Activated naive CD8-positive, alpha-beta T cell treated with anti-CD3 and anti-CD28 coated beads, Interleukin-2, amount 50 U/mL, for 16 hours (primary cell): ENCODE data around the gene PPP2R1B.

Experiments
- DNase-seq: peaks from one replicate; pipeline ENCODE4 v3.0.0-alpha.2; 2020; ENCODE audit warnings: low read depth, low spot score

PPP2R1B gene

DNA sequence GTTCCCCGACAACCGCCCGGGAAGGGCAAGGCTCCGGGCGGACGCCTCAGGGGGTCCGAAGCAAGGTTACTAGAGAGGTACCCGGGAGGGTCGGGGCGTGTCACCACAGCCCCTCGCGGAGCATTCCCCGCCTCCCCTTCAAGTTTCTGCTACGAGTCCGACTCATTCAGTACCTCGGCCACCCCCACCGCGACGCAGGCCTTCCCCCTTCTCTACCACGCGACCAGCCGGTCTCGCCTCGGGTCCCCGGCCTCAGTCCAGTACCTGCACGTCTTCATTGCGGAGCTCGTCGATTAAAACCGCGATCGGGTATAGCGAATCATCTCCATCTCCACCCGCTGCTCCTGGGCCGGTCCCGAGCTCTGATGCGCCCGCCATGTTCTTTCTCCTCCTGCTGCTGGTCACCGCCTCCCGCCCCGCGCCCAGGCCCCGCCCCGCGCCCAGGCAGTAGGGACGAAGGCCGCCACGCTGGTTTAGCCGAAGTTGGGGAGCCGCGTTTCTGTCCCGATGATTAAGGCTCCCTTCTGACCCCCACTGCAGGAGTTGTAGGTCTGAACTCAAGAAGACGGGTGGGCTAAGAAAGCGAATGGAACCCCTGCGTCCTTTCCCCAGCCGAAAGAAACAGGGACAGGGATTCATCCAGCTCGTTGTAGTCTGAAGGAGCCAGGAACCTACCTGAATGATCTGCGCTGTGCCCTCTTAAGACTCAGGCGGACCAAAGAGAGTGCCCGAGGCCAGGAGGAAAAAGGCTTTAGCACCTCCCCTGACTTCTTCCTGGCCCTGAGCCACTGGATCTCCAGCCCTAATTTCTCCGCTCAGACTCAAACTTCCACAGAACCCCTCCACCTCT is at the start of gene PPP2R1B:
Gene PPP2R1B, minus strand, starts transcription at position 406 of the 850 bp plus-strand sequence. Its CDS starts 28 bp downstream, at position 378.
- DNase-seq = peak; percentile 23

DNA sequence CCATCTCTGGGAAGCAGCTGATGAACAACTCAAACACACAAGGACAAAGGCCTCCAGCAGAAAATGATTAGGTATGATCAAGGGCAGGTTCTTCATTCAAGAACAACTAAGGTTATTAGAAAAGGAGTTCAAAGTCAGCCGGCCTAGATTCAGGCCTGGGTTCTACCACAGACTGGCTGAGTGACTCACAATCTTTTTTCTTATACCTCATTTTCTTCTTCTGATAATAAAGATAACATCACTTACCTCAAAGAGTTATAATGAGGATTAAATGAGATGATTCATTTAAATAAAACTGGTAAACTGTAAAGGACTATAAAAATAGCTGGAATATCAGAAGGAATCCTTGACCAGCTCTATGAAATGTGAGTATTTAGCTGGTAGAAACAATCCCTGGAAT is 49.3 kb upstream of the PPP2R1B start:
- no peak for DNase-seq

DNA sequence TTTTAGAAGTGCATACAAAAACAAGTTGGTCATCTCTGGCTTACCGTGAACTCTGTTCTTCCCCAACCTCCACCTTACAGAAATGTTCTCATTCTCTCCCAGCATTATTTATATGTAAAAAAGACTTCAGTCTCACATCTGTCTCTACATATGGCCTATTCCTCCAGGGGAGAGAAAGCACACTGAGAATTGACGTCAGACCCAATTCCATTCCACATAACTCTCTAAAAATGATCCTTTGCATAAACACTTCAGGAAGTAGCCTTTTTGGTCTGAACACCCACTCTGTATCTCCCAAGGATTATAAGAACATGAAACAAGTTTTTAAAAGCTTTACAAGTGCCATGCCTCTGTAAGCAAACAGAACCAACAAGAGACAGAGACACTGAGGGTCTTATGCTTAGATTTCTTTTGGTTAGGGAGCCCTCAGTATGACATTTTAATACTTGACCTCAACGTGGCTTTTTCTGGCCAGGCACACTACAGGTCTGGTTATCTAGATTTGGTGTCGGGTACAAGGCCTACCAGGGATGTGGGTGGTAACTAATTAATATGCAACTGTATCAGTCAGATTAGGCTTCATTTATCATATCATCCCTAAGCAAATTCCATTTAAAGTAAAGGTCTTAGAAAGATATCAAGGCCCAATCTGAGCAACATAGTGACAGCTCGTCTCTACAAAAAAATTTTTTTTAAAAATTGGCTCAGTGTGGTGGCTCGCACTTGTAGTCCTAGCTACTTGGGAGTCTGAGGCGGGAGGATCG is 48.5 kb upstream of the PPP2R1B start:
- no peak for DNase-seq

GRCh38 chr11:111814106-111814505 is 47.9 kb upstream of the PPP2R1B start:
- DNase-seq = no peak

- no peak for DNase-seq
Observed at GRCh38 chr11:111812211-111812610, 46.0 kb upstream of the PPP2R1B start.

- no peak for DNase-seq
Observed at GRCh38 chr11:111811445-111811844, 45.3 kb upstream of the PPP2R1B start.

- DNase-seq = no peak
Observed at GRCh38 chr11:111808834-111809233, 42.6 kb upstream of the PPP2R1B start.

- DNase-seq = no peak
Observed at GRCh38 chr11:111808063-111808588, 41.9 kb upstream of the PPP2R1B start.

DNA sequence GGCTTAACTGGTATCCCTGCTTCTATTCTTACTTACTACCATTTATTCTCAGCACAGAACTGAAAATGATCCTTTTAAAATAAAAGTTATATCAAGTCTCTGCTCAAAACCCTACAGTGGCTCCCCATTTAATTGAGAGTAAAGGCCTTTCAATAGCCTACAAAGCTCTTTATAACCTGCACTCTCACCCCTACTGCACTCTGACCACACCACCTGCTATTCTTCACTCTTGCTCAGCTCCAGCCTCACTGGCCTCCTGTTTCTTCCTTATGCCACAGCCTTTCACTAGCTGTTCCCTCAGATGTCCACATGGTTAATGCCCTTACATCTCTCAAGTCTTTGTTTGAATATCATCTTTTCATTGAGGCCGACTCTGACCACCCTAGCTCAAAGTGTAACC is 40.9 kb upstream of the PPP2R1B start:
- no peak for DNase-seq

GRCh38 chr11:111801135-111801534 is 34.9 kb upstream of the PPP2R1B start:
- no peak for DNase-seq

DNA sequence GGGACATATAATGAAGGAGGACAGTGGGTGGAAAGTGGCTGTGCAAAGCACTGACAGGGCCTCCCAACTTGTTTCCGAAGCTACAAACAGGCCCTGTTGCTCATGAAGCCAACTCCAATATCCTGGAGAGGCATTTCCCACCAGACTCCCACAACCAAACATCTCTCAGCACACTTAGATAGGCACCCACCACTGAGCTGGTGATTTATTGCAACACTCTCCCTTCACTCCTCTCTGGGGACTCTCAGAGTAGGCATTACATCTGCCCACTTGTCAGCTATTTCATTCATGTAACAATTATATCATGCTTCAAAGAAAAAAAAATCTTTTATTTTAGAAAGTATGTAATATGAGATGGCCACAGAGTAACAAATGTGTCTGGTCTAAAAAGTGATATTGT is 32.1 kb upstream of the PPP2R1B start:
- DNase-seq = no peak

DNA sequence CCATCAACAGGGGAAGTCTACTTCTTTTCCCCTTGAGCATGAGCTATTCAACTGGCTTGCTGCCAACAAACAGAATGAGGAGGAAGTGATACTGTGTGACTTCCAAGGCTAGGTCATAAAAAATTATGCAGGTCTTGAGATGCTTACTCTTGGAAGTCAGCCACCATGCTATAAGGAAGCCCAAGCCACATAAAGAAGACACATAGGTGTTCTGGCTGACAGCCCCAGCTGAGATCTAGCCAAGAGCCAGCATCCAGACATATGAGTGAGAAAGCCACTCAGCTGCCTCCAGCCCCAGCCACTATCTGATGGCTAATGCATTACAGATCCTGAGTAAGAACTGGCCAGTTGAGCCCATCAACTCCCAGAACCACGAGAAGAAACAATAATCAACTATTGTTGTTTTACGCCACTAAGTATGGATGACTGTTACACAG is 31.0 kb upstream of the PPP2R1B start:
- DNase-seq = no peak

DNA sequence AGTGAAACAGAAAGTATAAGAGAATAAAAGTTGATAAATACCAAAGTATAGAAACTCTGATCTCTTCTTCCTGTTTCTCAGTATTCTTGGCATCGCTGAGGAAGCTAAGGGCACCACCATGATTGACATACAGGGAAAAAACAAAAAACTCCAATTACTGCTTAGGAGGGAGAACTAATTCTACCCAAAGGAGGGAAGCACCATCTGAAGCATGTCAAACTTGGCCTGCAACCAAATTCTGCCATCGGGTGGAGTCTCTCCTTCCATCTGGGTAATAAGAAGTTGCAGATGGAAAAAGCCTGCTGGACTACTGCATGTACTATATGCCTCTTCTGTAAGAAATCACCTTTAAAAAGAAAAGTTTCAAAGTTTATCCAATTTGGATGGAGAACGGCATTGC is 30.5 kb upstream of the PPP2R1B start:
- no peak for DNase-seq

- no peak for DNase-seq
Observed at GRCh38 chr11:111795334-111795985, 29.3 kb upstream of the PPP2R1B start.

GRCh38 chr11:111793863-111794262 is 27.7 kb upstream of the PPP2R1B start:
- DNase-seq = no peak

GRCh38 chr11:111792955-111793500 is 26.8 kb upstream of the PPP2R1B start:
- DNase-seq = no peak

DNA sequence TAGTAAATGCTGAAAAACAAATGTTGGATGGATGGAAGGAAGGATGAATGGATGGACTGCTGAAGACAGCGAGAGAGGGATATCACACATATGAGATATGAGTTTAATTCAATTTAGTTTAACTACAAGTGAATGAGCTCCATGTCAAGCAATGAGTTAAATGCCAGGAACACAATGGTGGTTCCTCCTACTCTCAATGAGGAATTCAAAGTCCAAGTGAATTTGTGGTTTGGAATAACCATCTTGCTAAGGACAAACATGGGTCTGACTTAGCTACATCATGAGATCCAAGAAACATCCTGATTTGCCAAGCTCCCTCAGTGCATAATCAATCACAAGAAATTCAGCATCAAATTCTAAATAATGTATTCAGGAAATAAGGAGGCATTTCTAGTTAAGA is 26.1 kb upstream of the PPP2R1B start:
- DNase-seq = no peak

GRCh38 chr11:111788464-111788863 is 22.3 kb upstream of the PPP2R1B start:
- DNase-seq = no peak

DNA sequence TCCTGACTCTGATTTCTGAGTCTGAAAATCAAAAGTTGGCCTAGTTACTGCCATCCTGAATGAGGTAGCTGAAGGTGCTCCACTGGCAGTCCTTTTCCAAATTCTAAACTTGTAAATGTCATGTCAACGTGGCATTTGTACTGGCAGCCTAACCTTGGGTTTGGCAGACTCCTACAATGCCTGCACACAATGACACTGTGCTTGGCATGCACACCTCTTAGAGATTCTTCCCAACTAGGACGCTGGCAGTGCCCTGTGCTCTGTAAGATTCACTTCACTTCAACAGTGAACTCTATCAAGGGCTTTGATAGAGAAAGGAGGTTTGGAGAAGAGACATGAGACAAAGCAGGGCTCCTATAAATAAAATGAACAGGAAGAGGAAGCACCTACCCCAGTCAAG is 21.9 kb upstream of the PPP2R1B start:
- no peak for DNase-seq

DNA sequence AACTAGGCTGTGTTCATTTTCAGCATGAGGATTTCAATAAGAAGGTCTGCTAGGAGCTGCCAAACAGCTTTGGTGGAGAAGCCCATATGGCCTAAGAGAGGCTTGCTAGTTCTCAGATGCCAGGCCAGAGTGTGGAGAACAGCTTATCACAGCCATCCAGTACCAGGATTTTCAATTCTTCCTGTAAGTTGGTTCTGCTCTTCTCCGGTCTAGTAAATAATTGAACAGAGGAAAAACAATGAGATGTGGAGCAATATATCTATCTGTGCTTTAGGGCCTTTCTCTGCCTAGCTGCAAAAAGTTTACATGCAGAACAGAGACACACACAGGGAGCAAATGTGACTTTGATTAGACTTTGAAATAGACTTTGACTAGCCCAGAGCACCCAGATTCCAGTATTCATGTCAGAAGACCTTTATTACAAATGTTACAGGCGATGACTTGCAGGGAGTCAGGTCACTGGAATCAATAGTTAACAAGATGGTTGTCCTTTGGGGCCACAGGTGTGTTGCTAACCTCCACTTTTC is 19.8 kb upstream of the PPP2R1B start:
- no peak for DNase-seq

- DNase-seq = no peak
Observed at GRCh38 chr11:111785076-111785475, 18.9 kb upstream of the PPP2R1B start.
